Measurements from ENCODE around the gene CFAP141.

- TF ChIP-seq POLR2A (IDR thresholded peaks at IDR 0.05) (peak; percentile 90 to 100 (median 98)), CTCF (IDR thresholded peaks at IDR 0.05) (peak in 4 of 6 experiments; percentile 57 to 70 (median 60)), EP300 (IDR thresholded peaks at IDR 0.05) (peak in 1 of 4 donors; percentile 93), POLR2AphosphoS5 (IDR thresholded peaks at IDR 0.05) (peak; percentile 100)
Measured at GRCh38 chr1:154183046-154183915, 22.9 kb downstream of the CFAP141 start.

Measured in upper lobe of left lung (tissue), 4 donors.